Astrocyte of the cerebellum (primary cell): ENCODE data around the gene BANP.

Experiments used
- DNase-seq: peaks from one replicate; pipeline ENCODE4 v3.0.0-alpha.2; 2011; ENCODE audit warnings: low read depth
- H3K4me3 ChIP-seq: 2 replicates; pipeline ENCODE4 v1.5.1; 2011; ENCODE audit warnings: mild to moderate bottlenecking, low read depth, low read length, moderate library complexity
- in situ Hi-C: cut with HindIII; loops from 2 replicates; pipeline ENCODE4 v1.10.0; 2017; ENCODE audit warnings: low sequenced_read_pairs
- TF ChIP-seq, protein P1 (sequence below): IDR thresholded peaks from 2 replicates; pipeline ENCODE4 v1.5.1; 2012; ENCODE audit warnings: low read length, low read depth, moderate library complexity, mild to moderate bottlenecking; ENCODE audit errors: missing control alignments

BANP gene

GRCh38 chr16:88064011-88064888 is 113.0 kb downstream of the BANP start:
- DNase-seq: no peak
- no peak overlapping the region for H3K4me3 ChIP-seq
- in situ Hi-C loops: no loop called here
- TF ChIP-seq, protein P1, sequence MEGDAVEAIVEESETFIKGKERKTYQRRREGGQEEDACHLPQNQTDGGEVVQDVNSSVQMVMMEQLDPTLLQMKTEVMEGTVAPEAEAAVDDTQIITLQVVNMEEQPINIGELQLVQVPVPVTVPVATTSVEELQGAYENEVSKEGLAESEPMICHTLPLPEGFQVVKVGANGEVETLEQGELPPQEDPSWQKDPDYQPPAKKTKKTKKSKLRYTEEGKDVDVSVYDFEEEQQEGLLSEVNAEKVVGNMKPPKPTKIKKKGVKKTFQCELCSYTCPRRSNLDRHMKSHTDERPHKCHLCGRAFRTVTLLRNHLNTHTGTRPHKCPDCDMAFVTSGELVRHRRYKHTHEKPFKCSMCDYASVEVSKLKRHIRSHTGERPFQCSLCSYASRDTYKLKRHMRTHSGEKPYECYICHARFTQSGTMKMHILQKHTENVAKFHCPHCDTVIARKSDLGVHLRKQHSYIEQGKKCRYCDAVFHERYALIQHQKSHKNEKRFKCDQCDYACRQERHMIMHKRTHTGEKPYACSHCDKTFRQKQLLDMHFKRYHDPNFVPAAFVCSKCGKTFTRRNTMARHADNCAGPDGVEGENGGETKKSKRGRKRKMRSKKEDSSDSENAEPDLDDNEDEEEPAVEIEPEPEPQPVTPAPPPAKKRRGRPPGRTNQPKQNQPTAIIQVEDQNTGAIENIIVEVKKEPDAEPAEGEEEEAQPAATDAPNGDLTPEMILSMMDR: no peak

DNA sequence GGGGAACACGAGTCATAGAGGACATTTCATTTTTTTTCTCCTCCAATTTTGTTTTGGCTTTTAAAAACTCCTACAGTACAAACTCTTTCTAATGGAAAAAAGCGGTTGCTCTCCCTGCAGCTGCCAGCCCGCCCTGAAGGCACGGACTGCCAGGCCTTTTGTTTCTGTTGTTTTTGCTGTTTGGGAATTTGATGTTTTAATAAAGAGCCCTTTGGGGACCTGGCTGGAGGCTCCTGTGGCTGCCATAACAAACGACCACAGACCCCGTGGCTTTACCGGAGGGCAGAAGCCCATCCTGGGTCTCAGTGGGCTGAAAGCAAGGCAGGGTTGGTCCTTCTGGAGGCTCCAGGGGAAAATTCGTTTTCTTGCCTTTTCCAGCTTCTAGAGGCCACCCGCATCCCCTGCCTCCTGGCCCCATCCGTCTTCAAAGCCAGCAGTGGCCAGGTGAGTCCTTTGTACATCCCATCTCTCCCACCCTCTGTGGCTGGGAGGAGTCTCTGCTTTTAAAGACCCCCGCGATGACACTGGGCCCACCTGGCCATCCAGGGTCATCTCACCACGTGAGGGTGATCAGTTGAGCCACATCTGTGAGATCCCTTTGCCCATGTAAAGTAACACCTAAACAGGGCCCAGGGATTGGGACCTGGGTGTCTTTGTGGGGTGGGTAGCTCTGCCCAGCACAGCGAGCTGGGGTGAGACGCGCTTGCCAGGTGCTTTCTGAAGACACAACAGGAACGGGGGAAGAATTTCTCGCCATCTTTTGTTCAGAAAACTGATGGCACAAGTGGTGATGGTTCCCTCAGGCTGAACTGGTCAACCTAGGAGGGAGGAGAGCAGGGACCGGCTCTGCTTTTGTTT is 113.9 kb downstream of the BANP start:
- no peak overlapping the region for H3K4me3 ChIP-seq
- TF ChIP-seq, protein P1: no peak
- in situ Hi-C loops: no loop called here
- no peak for DNase-seq

DNA sequence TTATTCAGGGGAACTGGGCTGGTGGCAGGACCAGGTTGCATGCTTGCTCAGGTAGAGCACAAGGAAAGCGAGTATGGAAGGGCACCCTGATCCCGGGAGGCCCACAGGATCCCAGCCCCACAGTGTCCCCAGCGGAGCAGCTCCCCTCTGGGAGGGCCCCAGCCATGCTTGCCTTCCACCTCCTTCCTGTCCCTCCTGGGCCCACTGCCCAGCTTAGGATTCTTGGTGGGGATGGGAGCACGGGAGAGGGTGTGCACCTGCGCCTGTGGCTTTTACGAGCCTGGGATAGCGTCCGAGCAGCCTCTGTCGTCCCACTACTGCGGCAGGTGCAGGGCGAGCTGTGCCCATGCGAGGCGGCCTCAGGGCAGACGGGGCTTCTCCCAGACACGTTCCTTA is 114.5 kb downstream of the BANP start:
- no peak overlapping the region for H3K4me3 ChIP-seq
- TF ChIP-seq, protein P1: no peak
- in situ Hi-C loops: no loop called here
- DNase-seq: no peak

DNA sequence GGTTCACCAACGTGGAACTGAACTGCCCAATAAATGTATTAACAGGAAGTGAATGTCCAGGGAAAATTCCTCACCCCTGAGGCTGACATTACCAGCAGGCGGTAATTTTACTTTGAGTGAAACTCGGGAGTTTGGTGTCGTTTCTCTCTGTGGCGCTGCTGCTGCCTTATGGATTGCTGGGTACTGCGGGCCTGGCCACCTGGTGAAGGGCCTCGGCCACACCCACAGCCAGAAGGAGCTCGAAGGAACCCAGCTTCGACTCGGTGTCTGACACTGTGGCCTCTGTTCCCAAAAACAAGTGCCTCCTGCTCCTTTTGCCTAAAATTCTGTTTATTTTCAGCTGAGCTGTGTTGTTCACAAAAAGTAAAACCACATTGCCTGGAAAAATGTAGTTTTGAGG is 115.0 kb downstream of the BANP start:
- in situ Hi-C loops: no loop called here
- H3K4me3 ChIP-seq: no peak overlapping the region
- DNase-seq: no peak
- TF ChIP-seq, protein P1: no peak

DNA sequence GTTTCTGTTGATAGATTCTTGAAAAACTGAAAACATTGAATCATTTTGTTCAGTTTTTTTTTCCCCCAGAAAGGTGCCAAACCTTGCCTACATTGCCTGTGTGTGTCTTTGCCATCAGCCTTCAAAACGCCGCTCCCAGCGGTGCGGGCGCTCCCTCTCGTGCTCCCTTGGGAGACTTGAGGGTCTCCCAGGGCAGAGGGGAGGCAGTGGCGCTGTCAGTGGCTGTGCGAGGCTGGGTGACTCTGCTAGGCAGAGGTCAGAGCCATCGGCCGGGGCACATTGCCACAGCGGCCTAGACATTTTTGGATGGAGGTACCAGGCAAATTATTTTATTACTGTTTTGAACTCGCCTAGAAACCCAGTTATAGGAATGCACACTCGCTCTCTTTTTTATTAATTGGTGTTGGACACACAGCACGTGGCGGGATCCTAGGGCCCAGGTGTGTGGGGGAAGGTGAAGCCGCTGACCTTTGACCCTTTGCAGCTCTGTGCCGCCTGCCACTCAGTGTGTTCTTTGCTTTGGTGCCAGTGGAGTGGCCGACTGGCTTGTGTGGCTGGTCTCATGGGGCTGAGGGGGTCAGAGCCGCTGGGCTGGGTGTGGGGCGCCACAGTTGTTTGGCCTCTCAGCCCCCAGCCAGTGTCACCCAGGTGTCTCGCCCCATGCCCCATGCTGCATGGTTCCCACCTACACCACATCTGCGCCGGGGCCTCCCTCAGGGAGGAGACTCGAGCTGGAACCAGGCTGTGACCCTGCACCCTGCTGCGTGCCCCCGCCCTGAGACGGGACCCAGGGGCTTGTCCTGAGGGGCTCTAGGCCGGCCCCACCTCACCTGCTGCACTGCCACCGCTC is 115.7 kb downstream of the BANP start:
- TF ChIP-seq, protein P1: no peak
- in situ Hi-C loops: no loop called here
- H3K4me3 ChIP-seq: no peak overlapping the region
- DNase-seq: no peak
